Stimulated activated CD8-positive, alpha-beta memory T cell treated with anti-CD3 and anti-CD28 coated beads, Interleukin-7, amount 100 ng/mL, for 48 hours (primary cell): ENCODE data around the gene HS3ST5.
"Not testable (repeated sequence)": the region's sequence is repeated elsewhere in the genome, so short reads cannot be mapped to it uniquely, and the experiment has no call there.

Source experiments
- DNase-seq, 2 donors: peaks; one replicate each; pipeline ENCODE4 v3.0.0-alpha.2; 2020; ENCODE audit warnings: low read depth in 1 of 2; ENCODE audit errors: extremely low read depth in 1 of 2

HS3ST5 gene

GRCh38 chr6:114158838-114159694 lies 183.8 kb downstream of the HS3ST5 start:
- no peak for DNase-seq

- no peak for DNase-seq
Measured at GRCh38 chr6:114158411-114158810, 184.4 kb downstream of the HS3ST5 start.

GRCh38 chr6:114157848-114158247 lies 185.0 kb downstream of the HS3ST5 start:
- DNase-seq = no peak

GRCh38 chr6:114155763-114156162 lies 187.1 kb downstream of the HS3ST5 start:
- DNase-seq = no peak

GRCh38 chr6:114154812-114155211 lies 188.0 kb downstream of the HS3ST5 start:
- no peak for DNase-seq

GRCh38 chr6:114153448-114153847 lies 189.4 kb downstream of the HS3ST5 start:
- no peak for DNase-seq

GRCh38 chr6:114151064-114151690 lies 191.6 kb downstream of the HS3ST5 start:
- no peak for DNase-seq

GRCh38 chr6:114149182-114149581 lies 193.6 kb downstream of the HS3ST5 start:
- not testable (repeated sequence) for DNase-seq

GRCh38 chr6:114144887-114145851 lies 197.7 kb downstream of the HS3ST5 start:
- no peak for DNase-seq

GRCh38 chr6:114142258-114142657 lies 200.6 kb downstream of the HS3ST5 start:
- DNase-seq = no peak

- DNase-seq = no peak
Measured at GRCh38 chr6:114140416-114140815, 202.4 kb downstream of the HS3ST5 start.

- no peak for DNase-seq
Measured at GRCh38 chr6:114138577-114139248, 204.1 kb downstream of the HS3ST5 start.

- no peak for DNase-seq
Measured at GRCh38 chr6:114135363-114135971, 207.4 kb downstream of the HS3ST5 start.

- no peak for DNase-seq
Measured at GRCh38 chr6:114133816-114134215, 209.0 kb downstream of the HS3ST5 start.

- DNase-seq = no peak
Measured at GRCh38 chr6:114131945-114132344, 210.9 kb downstream of the HS3ST5 start.

GRCh38 chr6:114125576-114125975 lies 217.2 kb downstream of the HS3ST5 start:
- DNase-seq = no peak

- no peak for DNase-seq
Measured at GRCh38 chr6:114121913-114122662, 220.7 kb downstream of the HS3ST5 start.

- DNase-seq = no peak
Measured at GRCh38 chr6:114119056-114119455, 223.8 kb downstream of the HS3ST5 start.

GRCh38 chr6:114115652-114116051 lies 227.2 kb downstream of the HS3ST5 start:
- no peak for DNase-seq
